ENCODE results near the gene TP53BP2. TPM values are rescaled to one million over a fixed set of nuclear protein-coding genes. Genes with fewer than 3 reads are reported as not detected.

TP53BP2 gene
- total RNA-seq, 6 experiments from 2014 or later: 13.7 to 46.4 (median 19.0) TPM

- Histone ChIP-seq H3K4me3 (no peak overlapping the region), H3K27me3 (no peaks in the 10 kb centered on the region), H3K4me1 (peaks cover 2 to 32% (median 9%) of the 10 kb centered on the region in 4 donors), H3K36me3 (no peaks in the 10 kb centered on the region), H3K9me3 (no peaks in the 10 kb centered on the region), H3K27ac (peak overlapping the region in 2 of 3 donors; percentile 1 to 50)
- DNase-seq (no peak), ATAC-seq (no peak)
- 59% methylated on average over 2 of the region's 2 CpGs for WGBS (ENCODE audit: insufficient coverage, low coverage, low lambda C conversion rate, missing lambda C conversion rate)
- intact Hi-C loops (cut with DNase I): no loop called here
- no peak for TF ChIP-seq CTCF (IDR thresholded peaks at IDR 0.05)
- no peak for TF ChIP-seq POLR2A (IDR thresholded peaks at IDR 0.05)
Measured at GRCh38 chr1:223833948-223834347, 11.8 kb downstream of the TP53BP2 start.

- DNase-seq: no peak
- 20% methylated on average over 1 of the region's 3 CpGs for WGBS (ENCODE audit: insufficient coverage, low coverage, low lambda C conversion rate, missing lambda C conversion rate)
- intact Hi-C loops (cut with DNase I): no loop called here
Measured at GRCh38 chr1:223832637-223832943, 13.2 kb downstream of the TP53BP2 start.

GRCh38 chr1:223831755-223832636 is 13.8 kb downstream of the TP53BP2 start:
- ATAC-seq: peak in 1 of 4 donors; percentile 52
- Histone ChIP-seq H3K9me3 (no peaks in the 10 kb centered on the region), H3K27me3 (no peaks in the 10 kb centered on the region), H3K4me3 (no peak overlapping the region), H3K27ac (peak overlapping the region; percentile 2 to 68 (median 27)), H3K4me1 (peaks cover 2 to 25% (median 9%) of the 10 kb centered on the region in 4 donors), H3K36me3 (no peaks in the 10 kb centered on the region)
- intact Hi-C loops (cut with DNase I): no loop called here
- no peak for TF ChIP-seq POLR2A (IDR thresholded peaks at IDR 0.05)
- TF ChIP-seq CTCF (IDR thresholded peaks at IDR 0.05): no peak
- DNase-seq: no peak
- 36% methylated on average over 3 of the region's 3 CpGs for WGBS (ENCODE audit: insufficient coverage, low coverage, low lambda C conversion rate, missing lambda C conversion rate)

More at GRCh38 chr1:223832637-223832943, 13.2 kb downstream of the TP53BP2 start:
- peak; percentile 19 to 60 (median 52) for ATAC-seq
- Histone ChIP-seq H3K4me3 (no peak overlapping the region), H3K4me1 (peaks cover 2 to 25% (median 9%) of the 10 kb centered on the region in 4 donors), H3K27ac (peak overlapping the region; percentile 2 to 68 (median 27)), H3K9me3 (no peaks in the 10 kb centered on the region), H3K36me3 (no peaks in the 10 kb centered on the region), H3K27me3 (no peaks in the 10 kb centered on the region)
- no peak for TF ChIP-seq CTCF (IDR thresholded peaks at IDR 0.05)
- no peak for TF ChIP-seq POLR2A (IDR thresholded peaks at IDR 0.05)

- intact Hi-C loops (cut with DNase I): no loop called here
- H3K4me1 ChIP-seq: peaks cover 0 to 7% (median 3%) of the 10 kb centered on the region in 4 donors
- H3K27ac ChIP-seq: no peak overlapping the region
Measured at GRCh38 chr1:223829678-223830077, 16.1 kb downstream of the TP53BP2 start.

More at GRCh38 chr1:223829678-223830077, 16.1 kb downstream of the TP53BP2 start:
- DNase-seq (no peak), ATAC-seq (no peak)
- Histone ChIP-seq H3K4me3 (no peak overlapping the region), H3K36me3 (no peaks in the 10 kb centered on the region), H3K27me3 (no peaks in the 10 kb centered on the region), H3K9me3 (no peaks in the 10 kb centered on the region)
- TF ChIP-seq CTCF (IDR thresholded peaks at IDR 0.05) (no peak), POLR2A (IDR thresholded peaks at IDR 0.05) (no peak)
- 71% methylated on average over 1 of the region's 1 CpG for WGBS (ENCODE audit: insufficient coverage, low coverage, low lambda C conversion rate, missing lambda C conversion rate)
